GM10847 (cell line): ENCODE data around the gene CCDC33.

Experiments used
- POLR2A ChIP-seq: IDR thresholded peaks from 2 replicates; pipeline ENCODE4 v1.6.1; 2011; ENCODE audit not compliant: insufficient read length; ENCODE audit errors: extremely low read depth

CCDC33 gene

GRCh38 chr15:74203914-74204431 lies 32.2 kb upstream of the CCDC33 start:
- no peak for TF ChIP-seq POLR2A

DNA sequence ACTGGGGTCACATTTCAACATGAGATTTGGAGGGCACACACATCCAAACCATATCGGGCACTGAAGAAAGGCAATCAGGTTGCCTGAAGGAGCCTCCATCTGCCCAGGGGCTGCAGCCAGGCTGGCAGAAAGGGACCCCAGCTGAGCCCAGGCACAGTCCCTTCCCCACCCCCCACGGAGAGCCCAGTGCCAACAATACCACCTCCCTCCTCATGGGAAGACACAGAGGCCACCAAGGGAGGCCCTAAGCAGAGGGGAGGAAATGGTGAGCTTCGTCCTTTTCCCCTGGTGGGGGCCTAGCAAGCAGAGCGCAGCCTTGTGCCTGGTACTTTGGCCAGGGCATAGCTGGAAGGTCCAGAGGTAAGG lies 30.6 kb upstream of the CCDC33 start:
- no peak for TF ChIP-seq POLR2A

DNA sequence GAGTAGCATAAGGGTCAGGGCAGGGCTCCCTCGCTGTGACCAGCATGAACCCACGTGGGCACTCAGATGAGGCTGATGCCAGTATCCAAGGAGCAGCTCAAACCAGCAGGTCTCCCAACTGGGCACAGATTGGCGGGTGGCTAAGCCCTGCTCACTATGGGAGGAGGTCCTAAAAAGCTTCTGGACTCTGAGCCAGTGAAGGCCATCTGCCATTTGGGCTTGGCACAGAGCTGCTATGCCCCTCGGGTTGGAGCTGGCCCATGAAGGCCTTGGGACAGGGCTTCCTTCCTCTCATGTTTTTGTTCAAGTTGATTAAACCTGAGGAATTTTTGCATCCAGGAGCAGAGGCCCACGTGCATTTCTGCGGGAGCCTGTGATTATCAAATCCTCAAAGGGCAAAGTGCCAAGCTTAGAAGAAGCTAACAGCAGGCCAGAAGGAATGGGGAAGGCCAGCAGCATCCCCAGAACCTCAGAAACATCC lies 29.3 kb upstream of the CCDC33 start:
- no peak for TF ChIP-seq POLR2A

GRCh38 chr15:74207652-74208440 lies 28.3 kb upstream of the CCDC33 start:
- no peak for TF ChIP-seq POLR2A

DNA sequence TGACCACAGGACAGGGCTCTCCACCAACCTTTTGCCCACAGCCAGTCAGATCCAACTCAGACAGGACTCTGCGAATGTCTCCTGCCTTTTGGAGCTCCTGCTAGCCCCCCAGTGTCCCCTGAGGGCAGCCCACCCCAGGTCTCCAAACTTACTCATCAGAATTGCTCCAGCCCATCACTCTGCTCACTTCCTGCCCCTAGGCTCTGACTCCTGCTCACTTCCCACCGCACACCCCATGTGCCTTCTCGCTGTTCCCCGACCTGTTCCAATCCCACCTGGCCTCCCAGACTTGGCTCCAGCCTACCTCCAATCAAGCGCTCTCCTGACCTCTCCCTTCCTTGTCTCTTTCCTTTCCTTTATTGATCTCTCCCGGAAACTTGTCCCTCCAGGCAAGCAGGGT lies 27.6 kb upstream of the CCDC33 start:
- TF ChIP-seq POLR2A: no peak

DNA sequence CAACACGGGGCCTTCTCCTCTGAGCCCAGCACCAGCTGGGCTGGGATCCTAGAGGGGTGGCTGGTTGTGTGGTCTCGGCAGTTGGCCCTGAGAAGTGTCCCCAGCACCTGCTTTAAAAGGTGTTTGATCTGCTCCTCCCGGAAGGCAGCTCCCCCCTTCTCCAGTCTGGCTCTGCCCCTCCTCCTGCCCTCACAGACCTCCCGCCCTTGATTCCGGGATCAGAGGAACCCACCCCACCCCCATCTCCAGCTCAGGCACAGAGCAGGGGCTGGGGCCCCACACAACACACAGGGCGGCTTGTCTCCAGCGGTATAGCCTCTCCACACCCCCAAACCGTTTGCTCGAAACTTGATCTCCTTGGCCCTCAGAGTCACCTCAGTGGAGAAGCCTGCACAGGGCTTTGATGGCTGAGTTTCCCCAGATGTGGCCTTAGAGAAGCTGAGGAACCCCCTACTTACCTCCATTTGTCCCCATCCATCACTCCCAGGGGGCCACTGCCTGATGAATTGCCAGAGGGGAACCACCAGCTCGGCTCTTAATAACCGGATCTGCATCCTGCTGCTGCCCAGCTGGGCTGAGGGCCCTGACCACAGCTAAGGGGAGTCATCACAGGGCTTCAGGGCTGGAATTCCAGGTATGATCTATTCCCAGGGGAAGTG lies 27.1 kb upstream of the CCDC33 start:
- no peak for TF ChIP-seq POLR2A

DNA sequence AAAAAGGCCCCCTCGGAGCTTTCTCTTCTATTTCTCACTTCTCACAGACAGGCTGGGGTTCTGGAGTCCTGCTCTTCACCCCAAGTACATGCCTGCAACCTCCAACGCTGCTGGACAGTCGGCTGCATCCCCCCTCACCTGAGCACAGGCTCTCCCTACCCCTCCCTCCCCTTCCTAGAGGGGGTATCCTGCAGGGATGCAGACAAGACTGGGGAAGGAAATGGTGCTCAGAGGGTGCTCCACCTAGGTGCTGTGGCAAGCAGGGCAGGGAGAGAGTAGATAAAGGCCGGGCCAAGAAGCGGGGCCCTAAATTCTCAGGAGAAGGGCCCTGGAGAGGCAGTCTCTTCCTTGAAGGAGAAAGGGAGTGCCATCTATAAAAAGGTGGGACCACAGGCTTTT lies 26.6 kb upstream of the CCDC33 start:
- no peak for TF ChIP-seq POLR2A

DNA sequence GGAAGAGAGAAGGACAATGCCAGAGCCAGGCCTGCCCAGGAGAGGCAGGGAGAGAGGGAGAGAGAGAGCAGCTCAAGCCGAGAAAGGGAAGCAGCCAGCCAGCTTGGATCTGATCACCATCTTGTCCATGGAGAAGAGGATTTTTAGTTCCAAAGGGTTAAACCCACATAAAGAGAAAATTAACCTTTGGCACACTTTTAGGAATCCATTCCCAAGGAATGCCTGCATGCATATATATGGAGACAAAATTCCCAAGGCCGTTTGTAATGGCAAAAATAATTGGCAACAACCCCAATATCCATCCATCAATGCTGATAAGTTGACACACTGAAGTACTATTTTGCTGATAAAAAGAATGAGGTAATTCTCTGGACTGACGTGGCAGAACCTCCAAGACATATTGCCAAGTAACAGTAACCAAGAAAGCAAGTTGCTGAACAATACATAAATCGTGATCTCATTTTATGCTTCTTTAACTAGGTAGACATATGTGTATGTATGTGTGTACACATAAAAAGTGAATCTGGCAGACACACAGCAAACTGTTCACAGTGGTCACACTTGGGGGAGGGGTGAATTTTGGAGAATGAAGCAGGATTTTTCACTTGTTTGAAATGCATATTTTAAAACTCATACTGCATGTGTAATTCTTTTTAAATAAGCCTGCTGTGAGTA lies 26.0 kb upstream of the CCDC33 start:
- TF ChIP-seq POLR2A: no peak

DNA sequence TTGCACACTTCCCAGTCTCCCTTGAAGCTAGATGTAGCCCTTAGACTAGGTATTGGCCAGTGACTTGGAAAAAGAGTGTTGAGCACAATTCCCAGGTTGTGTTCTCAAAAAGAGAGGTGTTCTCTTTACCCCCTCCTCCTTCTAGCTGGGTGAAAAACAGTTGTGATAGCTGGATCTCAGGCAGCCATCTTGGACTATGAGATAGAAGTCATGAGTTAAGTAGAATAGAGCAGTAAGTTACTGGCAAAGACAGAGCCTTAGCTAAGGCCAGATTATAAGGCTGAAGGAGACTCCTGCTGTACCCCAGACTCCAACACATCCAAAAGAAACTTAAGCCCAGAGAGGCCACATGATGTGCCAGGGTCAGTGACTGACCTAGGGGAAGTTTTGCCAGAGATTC lies 25.4 kb upstream of the CCDC33 start:
- no peak for TF ChIP-seq POLR2A

GRCh38 chr15:74211656-74212055 lies 24.5 kb upstream of the CCDC33 start:
- TF ChIP-seq POLR2A: no peak

GRCh38 chr15:74212494-74212893 lies 23.6 kb upstream of the CCDC33 start:
- no peak for TF ChIP-seq POLR2A

GRCh38 chr15:74213858-74214284 lies 22.3 kb upstream of the CCDC33 start:
- no peak for TF ChIP-seq POLR2A

DNA sequence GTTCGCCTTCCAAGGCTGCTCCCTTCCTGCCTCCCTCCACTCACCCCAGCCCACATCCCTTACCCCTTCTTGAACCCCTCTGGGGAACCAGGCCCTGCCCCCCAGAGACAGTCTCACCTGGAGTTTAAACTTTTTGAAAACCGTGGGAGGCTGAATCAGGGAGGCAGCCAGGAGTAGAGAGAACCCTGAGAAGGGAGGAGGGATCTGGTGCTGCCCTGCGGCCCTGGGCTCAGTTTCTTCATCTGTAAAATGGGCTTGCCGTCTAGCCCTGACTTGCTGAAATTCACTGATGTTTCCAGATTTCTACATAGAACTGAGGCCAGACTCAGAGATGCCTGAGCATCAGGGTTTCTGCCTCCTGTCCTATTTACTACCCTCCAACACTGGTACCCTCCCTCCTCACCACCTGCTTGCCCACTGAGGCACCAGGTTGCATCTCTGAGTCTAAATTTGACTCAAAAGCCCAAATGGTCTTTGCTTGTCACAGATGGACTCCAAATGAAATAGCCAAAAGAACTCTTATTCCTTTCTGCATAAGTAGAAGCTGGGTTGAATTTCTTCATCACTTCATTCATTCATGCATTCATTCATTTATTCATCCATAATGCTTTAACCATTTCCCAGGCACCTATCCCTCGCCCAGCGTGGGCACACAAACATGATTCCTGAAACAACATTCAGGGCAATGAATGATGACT lies 21.7 kb upstream of the CCDC33 start:
- no peak for TF ChIP-seq POLR2A

DNA sequence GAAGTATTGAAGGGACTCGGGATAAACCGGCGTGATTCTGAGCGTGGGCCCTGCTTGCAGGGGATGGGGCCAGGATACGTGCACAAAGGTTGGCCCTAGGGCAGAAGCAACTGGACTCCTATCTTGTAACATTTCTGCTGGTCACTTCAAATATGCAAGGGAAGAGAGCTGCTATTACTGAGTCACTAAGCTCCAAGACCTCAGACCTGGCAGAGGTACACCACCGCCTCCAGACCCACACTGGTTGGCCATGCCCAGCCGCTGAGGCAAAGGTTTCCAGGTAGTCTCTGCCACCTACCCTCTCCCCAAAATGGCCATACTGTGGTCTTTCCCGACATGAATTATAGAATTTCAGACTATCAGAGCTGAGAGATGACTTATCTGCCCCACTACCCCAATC lies 20.2 kb upstream of the CCDC33 start:
- no peak for TF ChIP-seq POLR2A

DNA sequence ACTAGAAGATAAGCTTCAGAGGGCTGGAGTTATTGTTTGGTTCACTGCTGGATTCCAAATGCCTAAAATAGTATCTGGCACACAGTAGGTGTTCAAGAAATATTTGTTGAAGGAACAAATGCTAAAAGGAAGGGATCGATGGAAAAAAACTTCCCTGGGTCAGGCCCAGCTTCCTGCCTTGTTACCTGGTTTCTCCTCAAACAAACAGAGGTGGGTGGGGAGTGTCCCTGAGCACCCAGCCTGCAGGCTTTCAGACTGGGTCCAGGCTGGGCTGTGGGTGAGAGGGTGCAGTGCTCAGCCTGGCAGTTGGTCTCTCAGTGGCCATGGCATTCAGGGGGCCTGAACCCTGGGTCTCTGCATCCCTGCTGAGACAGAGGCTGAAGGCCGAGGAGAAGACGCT lies 19.2 kb upstream of the CCDC33 start:
- TF ChIP-seq POLR2A: no peak
